ENCODE results near the gene POU2F3.
A peak's percentile ranks its signal among the peaks of the same experiment; 100 is the strongest.

The POU2F3 gene

DNA sequence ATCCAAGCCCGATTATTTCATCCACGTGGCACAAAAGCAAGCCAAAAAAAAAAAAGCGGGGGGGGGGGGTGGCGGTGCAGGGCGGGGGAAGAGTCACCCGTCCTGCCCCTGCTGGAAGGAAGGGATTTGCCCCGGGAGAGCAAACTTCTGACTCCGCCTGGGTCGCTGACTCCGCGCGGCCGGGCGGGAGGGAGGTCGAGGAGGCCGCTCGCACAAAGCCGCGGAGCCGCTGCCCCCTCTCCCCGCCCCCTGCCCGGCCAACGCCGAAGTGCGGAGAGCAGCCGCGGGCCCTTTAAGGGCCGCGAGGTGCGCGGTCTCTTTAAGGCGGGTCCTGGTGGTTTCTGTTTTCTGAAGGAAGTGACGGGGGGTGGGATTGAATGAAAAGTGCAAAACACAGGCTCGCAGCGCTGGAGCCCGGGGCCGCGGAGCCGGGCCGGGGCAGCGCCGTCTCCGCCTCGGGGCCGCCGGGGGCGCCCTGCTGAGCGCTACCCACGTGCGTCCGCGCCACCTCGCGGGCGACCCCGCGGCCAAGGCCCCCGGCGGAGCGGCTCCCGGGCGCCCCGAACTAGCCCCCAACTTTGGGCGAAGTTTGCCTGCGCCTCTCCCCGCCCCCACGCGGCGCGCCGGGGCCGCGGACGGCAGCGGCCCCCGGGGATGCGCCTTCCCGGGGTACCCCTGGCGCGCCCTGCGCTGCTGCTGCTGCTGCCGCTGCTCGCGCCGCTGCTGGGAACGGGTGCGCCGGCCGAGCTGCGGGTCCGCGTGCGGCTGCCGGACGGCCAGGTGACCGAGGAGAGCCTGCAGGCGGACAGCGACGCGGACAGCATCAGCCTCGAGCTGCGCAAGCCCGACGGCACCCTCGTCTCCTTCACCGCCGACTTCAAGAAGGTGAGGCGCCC, 29.1 kb upstream of the POU2F3 start, which contains the start of gene OAF:
Gene OAF (plus strand): TSS at position 407 of the 896 bp plus-strand sequence. CDS start 248 bp downstream, at position 655.
- DNase-seq (ENCODE audit: low read depth, low spot score) = peak; percentile 56

DNA sequence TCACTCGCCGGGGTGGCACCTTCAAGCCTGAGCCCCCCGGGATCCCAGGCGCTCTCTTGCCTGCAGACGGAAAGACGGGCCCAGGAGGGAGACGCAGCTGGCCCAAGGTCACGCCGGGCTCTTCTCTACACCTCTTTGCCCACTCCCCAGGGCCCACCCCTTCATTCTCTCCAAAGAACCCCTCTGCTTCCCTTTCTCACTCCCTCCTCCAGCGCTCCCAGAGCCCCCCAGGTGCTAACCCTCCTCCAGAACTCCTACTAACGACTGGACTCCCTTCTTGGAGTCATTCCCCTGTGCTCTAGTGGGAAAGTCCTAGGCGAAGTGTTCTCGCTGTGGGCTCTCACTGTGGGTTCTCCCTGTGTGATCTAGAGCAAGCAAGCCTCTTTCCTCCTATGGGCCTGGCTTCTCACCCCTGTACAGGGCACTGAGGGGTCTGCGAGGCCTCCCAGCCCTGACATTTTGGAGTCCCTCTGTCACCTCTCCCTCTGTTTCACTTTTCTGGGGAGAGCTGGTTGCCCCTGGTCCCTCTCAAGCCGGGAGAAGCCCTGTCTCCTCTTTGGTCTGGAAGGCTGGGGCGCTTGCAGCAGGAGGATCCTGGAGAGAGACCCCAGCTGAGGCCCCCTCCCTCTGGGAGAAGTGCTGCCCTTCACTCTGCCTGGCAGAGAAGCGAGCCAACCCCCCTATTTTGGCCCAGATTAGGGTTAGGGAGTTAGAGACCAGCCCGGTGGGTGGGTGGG, 28.2 kb upstream of the POU2F3 start:
- DNase-seq (ENCODE audit: low read depth, low spot score) = no peak

DNA sequence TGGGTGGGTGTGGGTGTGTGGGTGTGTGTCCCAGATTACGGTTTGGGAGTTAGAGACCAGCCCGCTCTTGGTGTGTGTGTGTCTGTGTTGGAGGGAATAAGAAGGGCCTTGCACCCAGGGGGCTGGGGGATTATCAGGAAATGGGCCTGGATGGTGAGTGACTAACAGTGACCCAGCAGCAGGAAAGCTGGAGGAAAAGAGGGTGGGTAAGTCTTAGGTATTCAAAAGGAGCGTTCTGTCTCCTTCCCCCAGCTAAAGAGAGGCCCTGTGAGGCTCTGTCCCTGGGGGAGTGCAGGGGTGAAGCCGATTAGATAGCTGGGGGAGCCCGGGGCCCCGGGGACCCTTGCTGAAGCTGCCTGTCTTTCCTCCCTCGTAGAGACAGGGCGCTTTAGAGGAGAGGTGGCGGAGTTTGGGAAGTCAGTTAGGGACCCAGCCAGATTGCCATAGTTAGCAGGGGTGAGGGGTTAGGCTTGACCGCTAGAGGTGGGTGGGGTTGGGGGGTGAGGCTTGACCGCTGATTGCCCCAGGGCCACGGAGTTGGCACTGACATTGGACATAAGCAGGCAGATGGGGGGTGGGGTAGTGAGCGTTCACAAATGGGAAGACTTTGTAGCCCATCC, 27.6 kb upstream of the POU2F3 start:
- DNase-seq (ENCODE audit: low read depth, low spot score) = no peak

DNA sequence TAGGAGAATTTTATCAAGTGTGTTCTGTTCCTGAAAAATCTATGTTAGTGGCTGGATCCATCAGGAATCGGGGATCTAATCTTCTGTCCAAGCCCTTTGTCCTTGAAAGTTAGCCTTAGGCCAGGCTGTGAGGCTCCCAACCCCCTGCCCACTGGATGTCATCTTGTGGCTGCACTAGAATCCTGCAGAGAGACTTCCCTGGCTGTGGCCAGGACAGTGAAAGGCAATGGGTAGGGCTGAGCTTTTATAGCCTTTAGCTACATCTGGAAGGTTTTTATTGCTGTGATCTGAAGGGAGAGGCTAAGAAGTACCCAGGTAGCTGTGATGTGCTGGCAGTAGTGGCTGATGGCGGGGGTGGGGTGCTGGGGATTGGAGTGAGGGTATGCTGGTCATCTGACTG, 27.0 kb upstream of the POU2F3 start:
- DNase-seq (ENCODE audit: low read depth, low spot score) = no peak

DNA sequence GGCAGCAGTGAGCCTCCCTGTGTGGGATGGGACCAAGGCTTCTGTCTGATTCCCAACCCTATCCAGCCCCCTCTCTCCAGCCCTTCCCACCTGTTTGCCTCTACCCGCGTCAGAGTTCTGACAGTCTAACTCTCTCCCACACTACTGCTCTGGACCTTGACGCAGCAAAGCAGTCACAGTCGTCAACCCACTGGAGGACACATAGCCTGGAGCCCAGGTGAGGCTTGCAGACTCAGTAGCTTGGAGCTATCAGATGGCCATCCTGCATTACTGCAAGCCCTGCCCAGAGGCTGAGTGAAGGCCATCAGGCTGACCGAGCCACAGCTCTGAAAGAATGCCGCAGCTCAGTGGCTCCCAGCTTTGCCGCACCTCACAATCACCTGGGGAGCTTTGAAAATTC, 25.4 kb upstream of the POU2F3 start:
- no peak for DNase-seq (ENCODE audit: low read depth, low spot score)

DNA sequence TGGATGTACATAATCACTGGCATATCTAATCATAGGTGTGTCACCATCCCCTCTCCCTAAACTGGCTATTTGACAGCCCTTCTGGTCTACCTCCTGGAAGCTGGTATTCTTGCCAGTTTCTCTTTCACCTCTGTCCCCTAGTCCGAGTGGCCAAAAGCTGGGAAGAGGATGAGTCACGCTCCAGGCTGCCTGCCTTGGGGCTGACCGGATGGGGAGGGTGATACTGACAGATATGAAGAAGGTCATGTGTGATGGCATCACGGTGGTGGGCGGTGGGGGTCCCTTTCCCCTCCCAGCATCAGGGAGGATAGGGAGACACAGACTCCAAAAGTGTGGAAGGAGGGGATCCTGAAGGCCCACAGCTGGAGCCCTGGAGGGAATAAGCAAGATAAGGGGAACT, 24.3 kb upstream of the POU2F3 start:
- no peak for DNase-seq (ENCODE audit: low read depth, low spot score)

DNA sequence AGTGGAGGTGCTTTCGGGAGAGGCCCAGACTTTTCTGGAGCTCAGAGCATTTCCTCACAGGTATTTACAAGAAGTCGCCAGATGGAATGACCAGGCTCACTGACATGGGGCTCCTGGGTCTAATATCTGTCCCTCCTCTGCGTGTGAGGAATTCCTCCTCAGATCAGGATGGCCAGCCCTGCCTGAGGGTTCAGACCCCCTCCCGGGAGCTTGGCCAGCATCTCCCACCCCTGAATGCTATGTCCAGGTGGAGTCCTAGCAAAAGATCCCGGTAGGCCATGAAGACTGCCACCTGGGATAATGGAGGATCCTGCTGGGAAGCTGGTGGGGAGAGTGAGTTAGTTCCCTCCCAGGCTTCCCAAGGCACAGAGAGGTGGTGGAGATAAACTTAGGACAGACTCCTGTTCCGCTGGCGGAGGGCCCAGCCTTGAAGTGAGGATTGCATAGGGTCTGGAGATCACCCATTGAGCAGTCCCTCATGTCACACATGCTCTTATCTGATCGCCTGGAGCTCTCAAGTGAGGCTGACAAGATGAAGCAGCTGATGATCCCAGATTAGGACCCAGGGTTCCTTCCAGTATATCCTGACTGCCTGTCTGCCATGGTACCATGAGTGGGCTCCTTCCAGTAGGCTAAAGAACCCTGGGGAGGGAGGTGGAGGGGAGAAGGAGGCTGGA, 23.4 kb upstream of the POU2F3 start:
- no peak for DNase-seq (ENCODE audit: low read depth, low spot score)

DNA sequence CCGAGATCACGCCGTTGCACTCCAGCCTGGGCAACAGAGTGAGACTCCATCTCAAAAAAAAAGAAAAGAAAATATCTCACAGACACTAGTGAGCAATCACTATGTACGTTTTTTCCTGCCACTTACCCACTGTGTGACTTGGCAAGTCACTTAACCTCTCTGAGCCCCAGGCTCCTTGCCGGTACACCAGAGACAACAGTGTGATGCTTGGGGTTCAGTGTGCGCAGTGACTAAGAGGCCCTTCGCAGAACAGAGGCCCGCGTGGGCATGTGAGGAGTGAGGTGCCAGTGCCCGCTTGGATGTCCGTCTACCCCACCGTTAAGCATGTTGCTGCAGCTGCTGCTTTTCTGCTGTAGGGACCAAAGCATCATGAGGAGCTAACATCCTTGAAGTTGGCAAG, 22.4 kb upstream of the POU2F3 start:
- DNase-seq (ENCODE audit: low read depth, low spot score) = no peak

DNA sequence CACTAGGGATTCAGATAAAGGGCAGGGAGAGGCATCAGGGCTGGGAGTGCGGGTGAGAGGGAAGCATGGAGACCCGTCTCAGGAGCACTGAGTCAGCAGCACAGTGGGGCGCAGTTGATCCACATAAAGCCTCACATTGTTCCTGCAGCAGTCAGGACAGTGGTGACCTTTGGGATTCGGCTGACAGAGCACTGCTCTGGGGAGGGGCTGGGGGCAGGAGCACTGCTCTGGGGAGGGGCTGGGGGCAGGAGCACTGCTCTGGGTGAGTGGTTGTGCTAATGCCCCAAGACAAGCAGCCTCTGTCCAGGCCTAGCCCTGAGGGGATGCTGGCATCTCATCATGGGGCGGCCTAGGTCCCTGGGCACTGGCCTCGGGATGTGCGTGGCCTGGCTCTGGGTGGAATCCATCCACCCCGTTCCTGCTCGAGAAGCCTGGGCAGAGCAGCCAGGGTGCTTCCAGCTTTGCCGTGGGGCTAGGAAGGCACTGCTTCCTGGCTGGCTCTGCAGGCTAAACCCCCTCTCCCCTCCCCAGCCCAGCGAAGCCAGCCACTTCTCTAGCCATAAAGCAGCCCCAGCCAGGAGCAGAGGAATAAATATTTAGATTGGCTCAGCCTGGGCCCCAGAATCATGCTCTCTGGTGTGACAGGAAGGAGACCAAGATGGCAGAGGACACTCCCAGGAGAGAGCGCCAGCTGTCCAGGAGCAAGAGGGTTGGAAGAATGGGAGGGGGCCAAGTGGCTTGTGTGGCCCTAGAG, 21.8 kb upstream of the POU2F3 start:
- DNase-seq (ENCODE audit: low read depth, low spot score) = no peak

DNA sequence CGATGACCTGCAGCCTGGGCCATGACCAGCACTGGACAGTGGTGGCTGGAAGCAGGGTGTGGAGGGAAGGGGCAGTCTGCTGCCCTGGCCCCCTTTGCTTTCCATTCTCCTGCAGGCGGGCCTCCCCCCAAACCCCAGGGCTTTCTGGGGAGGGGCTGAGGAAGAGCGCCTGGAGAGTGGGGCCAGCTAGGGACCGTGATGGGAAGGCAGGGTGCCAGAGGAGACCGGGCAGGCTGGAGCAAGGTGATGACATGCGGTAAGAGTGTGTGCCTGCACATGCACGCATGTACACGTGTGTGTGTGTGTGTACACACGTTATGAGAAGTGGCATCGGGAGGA, 21.3 kb upstream of the POU2F3 start:
- no peak for DNase-seq (ENCODE audit: low read depth, low spot score)

DNA sequence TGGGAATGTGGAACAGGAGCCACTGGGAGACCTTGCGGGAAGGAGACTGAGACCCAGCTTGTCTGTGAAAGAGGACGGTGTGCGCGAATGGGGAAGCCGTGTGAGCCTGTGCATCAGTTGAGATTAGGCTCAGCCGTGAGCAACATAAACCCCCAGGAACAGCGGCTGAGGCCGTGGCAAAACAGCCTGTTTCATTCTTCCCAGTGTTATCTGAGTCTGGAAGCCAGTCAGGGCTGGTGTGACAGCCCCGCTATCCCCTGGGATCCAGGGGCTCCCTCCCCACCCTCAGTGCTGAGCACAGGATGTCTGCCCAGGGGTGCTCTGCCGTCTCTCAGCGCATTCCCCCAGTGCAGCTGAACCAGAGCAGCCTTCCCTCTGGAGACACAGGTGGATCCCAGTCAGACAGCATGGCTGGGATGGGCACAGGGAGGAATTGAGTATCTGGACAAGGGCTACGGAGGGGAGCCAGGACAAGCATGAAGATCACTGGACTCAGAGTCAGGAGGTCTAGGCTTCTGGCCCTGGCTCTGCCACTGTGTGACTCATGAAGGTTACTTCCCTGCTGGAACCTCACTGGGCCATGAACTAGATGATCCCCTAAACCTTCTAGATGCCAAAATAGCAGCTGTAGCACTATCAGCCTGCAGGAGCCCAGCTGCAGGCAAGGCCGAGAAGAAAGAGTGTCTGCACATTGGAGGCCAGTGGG, 20.6 kb upstream of the POU2F3 start:
- DNase-seq (ENCODE audit: low read depth, low spot score) = no peak

DNA sequence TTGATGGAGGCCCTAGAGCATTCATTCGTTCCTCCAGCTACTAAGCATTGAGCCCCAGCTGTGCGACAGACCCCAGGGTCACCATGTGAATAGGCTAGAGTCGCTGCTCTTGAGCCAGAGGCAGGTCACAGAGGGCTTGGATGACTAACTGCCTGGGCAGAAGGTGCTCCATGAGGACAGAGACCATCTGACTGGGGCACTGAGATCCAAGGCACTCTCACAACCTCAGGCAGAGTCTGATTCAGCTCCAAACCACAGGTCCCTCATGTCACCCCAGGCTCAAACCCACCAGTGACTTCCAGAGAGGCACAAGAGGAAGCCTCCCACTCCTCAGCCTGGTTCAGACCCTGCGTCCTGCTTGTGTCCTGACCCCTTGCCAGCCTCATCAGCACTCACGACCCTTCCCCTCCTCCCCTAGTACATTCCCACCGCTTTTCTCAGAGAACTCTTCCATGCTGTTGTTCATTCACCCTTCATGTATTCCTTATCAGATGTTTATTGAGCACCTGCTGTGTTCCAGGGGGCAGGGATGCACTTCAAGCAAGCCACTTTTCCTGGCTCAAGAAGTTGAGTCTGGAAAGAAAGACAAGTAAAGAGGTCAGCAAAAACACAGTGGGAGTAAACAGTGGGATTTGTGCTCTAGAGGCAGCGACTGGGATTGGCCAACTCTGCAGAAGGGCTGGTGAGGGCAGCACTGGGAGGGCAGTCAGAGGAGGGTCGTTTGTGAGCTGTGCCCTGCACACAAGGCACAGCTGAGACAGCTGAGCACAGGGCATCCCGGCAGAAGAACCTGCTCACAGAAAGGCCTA, 19.8 kb upstream of the POU2F3 start:
- DNase-seq (ENCODE audit: low read depth, low spot score) = no peak

DNA sequence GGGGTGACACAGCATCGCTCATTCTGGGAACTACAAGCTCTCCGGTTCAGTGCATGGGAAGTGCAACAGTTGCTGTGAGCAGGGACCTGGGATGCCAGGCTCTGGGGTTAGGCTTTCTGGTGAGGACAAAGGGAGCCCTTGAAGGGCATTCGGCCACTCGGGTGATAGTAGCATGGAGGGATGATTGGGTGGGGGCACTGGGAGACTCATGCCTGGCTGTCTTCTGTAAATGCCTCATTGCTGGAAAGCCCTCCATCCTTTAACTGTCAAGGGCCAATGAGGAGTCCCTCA, 19.2 kb upstream of the POU2F3 start:
- DNase-seq (ENCODE audit: low read depth, low spot score) = no peak

DNA sequence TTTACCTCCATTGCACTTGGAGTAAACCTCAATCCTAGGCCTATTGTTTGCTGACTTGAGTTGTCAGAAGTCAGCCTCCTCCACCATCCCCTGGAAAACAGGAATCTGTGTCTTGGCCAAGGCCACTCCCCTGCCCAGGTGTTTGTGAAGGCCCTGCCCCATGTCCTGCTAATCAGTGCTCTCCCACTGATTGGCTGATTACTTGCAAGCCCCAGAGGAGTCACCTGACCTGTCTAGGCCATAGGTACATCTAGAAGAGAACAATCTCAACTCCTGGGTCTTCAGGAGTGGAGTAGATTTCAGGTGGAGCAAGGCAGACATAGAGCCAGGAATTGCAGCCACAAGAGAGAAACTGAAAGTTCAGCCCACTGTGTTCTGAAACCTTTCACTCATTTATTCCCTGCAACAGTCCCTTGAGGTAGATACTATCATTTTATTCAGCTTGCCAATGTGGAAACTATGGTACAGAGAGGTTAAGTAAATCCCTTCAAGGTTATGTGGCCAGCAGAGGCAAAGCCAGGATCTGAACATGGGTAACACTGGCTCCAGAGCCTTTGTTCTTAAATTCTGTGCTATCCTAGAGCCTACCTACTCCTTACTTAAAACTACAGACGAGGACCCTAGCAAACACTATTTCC, 18.7 kb upstream of the POU2F3 start:
- DNase-seq (ENCODE audit: low read depth, low spot score) = no peak

DNA sequence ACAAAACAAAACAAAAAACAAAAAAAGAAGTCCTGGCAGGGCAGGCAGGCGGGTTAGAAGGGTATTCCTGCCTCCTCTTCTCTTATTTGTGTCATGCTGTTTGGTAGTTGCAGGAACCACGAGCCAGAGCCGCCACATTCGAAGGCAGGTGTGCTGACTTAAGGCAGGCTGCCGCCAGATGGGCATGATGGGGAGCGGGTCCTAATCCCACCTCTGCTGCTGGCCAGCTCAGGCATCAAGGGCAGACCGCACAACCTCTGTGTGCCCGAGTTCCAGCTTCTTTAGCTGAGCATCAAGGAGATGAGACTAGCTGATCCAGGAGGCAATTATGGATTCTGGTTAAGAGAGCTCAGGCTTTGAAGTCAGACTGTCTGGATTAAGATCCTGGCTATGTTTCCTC, 17.0 kb upstream of the POU2F3 start:
- no peak for DNase-seq (ENCODE audit: low read depth, low spot score)

DNA sequence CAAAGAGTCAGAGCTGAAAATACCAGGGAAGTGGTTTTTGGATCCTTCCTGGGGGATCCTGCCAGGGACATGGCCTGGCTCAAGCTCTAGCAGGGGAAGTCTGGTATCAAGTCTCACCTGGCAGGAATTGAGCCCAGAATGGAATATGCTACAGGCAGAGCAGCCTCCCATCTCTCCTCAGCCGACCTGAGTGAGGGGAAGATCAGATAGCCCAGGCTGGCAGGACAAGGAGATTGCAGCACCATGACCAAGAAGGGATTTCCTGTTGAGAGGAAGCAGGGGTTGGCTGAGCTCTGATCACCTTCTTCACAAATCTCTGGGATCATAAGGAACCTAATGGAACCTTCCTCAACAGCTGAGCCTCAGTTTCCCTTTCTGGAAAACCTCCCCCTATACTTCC, 16.1 kb upstream of the POU2F3 start:
- no peak for DNase-seq (ENCODE audit: low read depth, low spot score)

DNA sequence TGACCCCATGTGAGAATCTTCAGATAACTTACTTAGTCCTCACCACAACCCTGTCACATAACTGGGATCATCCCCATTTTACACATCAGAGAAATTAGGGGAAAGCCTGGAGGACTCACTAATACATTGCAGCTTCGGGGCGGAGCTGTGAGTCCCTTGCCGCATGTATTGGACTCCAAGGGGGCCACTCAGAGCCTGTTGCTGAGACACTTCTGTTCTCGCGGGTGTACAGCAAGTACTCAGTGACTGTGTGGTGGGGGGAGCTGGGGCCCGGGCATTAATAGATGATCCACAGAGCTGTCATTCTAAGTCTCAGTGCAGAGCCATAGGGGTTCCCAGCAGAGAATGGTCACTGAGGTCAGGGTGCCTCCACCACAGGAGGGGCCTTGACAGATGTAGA, 15.6 kb upstream of the POU2F3 start:
- no peak for DNase-seq (ENCODE audit: low read depth, low spot score)

DNA sequence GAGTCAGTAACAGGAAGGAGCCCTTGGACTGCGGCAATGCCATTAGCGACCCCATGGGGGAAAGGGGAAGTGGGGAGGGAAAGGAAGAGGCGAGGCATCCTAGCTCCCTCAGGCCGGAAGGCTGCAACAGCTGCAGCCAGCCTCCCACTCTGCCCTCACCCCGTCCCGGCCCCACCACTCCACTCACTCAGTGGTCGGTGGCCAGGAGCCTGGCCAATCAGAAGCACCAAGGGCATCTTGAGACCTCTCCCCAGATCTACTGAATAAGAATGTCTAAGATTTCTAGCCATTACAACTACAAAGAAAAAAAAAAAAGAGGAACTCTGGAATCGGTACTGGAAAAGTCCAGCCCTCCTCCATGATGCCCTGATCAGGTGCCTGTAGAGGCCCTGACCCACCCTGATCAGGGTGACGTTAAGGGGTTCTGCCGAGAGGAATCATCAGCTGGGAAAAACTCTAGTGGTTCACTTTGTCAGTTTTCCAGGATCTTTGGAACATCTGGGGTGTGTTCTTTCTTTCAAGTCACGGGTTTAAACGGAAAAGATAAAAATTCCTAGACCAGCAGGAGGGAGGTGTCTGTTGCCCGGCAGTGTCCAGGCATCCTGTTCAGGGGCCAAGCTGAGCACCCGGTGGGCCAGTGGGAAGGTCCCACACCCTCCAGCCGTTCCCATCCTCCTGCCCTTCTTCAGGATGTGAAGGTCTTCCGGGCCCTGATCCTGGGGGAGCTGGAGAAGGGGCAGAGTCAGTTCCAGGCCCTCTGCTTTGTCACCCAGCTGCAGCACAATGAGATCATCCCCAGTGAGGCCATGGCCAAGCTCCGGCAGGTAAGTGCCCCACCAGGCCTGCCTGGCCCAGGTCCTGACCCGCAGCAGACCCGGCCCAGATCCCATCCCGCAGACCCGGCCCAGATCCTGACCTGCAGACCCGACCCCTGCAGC, 14.7 kb upstream of the POU2F3 start:
- peak; percentile 40 for DNase-seq (ENCODE audit: low read depth, low spot score)

All from smooth muscle cell of the brain vasculature (primary cell).